ENCODE measurements around the gene CD59. TPM values are rescaled to one million over a fixed set of nuclear protein-coding genes. Genes with fewer than 3 reads are reported as not detected.
"Not testable (repeated sequence)": the region's sequence is repeated elsewhere in the genome, so short reads cannot be mapped to it uniquely, and the experiment has no call there.

Gene CD59
- total RNA-seq, 1 donor from 2014 or later, result 1,004 TPM

GRCh38 chr11:33733980-33734379, 2.2 kb downstream of the CD59 start:
- Histone ChIP-seq H3K9me3 (no peaks in the 10 kb centered on the region), H3K27me3 (no peaks in the 10 kb centered on the region), H3K36me3 (peaks cover 5% of the 10 kb centered on the region), H3K4me3 (peak overlapping the region; percentile 92), H3K4me1 (peaks cover 52% of the 10 kb centered on the region), H3K27ac (peak overlapping the region; percentile 96)
- no peak for TF ChIP-seq CTCF (IDR thresholded peaks at IDR 0.05)
- ATAC-seq (no peak), DNase-seq (no peak)
- intact Hi-C loops (cut with DNase I), result no loop called here

GRCh38 chr11:33731723-33732531, 4.3 kb downstream of the CD59 start:
- peak; percentile 43 for ATAC-seq
- H3K4me3 ChIP-seq, result peak overlapping the region; percentile 92
- intact Hi-C loops (cut with DNase I), result no loop called here
- H3K27me3 ChIP-seq, result no peaks in the 10 kb centered on the region
- no peak for TF ChIP-seq CTCF (IDR thresholded peaks at IDR 0.05)
- H3K4me1 ChIP-seq, result peaks cover 52% of the 10 kb centered on the region
- no peaks in the 10 kb centered on the region for H3K9me3 ChIP-seq
- no peak for DNase-seq
- peak overlapping the region; percentile 5 for H3K27ac ChIP-seq
- H3K36me3 ChIP-seq, result peaks cover 5% of the 10 kb centered on the region

- Histone ChIP-seq H3K4me3 (peak overlapping the region; percentile 11), H3K27ac (no peak overlapping the region), H3K9me3 (no peaks in the 10 kb centered on the region), H3K4me1 (peaks cover 58% of the 10 kb centered on the region), H3K36me3 (peaks cover 5% of the 10 kb centered on the region), H3K27me3 (no peaks in the 10 kb centered on the region)
- DNase-seq, result no peak
- intact Hi-C loops (cut with DNase I), result no loop called here
- no peak for TF ChIP-seq CTCF (IDR thresholded peaks at IDR 0.05)
- no peak for ATAC-seq
Measured at GRCh38 chr11:33730716-33731115, 5.5 kb downstream of the CD59 start.

- H3K36me3 ChIP-seq; H3K27me3 ChIP-seq; DNase-seq; H3K4me3 ChIP-seq; H3K9me3 ChIP-seq; intact Hi-C loops (cut with DNase I); ATAC-seq; H3K27ac ChIP-seq: not testable (repeated sequence)
- peaks cover 68% of the 10 kb centered on the region for H3K4me1 ChIP-seq
Measured at GRCh38 chr11:33729072-33729664, 7.1 kb downstream of the CD59 start.

- H3K27me3 ChIP-seq; DNase-seq; ATAC-seq; H3K4me3 ChIP-seq; H3K9me3 ChIP-seq; H3K27ac ChIP-seq; H3K36me3 ChIP-seq; intact Hi-C loops (cut with DNase I): not testable (repeated sequence)
- peaks cover 70% of the 10 kb centered on the region for H3K4me1 ChIP-seq
Measured at GRCh38 chr11:33727539-33727938, 8.7 kb downstream of the CD59 start.

- no peak for TF ChIP-seq CTCF (IDR thresholded peaks at IDR 0.05)
- peak overlapping the region; percentile 82 for H3K27ac ChIP-seq
Measured at GRCh38 chr11:33725496-33725895, 10.7 kb downstream of the CD59 start.

More at GRCh38 chr11:33725496-33725895, 10.7 kb downstream of the CD59 start:
- H3K27me3 ChIP-seq, result no peaks in the 10 kb centered on the region
- peaks cover 12% of the 10 kb centered on the region for H3K36me3 ChIP-seq
- peaks cover 71% of the 10 kb centered on the region for H3K4me1 ChIP-seq
- H3K4me3 ChIP-seq, result no peak overlapping the region
- ATAC-seq (no peak), DNase-seq (no peak)
- intact Hi-C loops (cut with DNase I), result no loop called here
- H3K9me3 ChIP-seq, result no peaks in the 10 kb centered on the region
